Measurements from ENCODE around the gene UGT3A2. TPM values are rescaled to one million over a fixed set of nuclear protein-coding genes. Genes with fewer than 3 reads are reported as not detected.

Gene UGT3A2
- total RNA-seq, 1 experiment from 2014 or later, result 13.7 TPM

DNA sequence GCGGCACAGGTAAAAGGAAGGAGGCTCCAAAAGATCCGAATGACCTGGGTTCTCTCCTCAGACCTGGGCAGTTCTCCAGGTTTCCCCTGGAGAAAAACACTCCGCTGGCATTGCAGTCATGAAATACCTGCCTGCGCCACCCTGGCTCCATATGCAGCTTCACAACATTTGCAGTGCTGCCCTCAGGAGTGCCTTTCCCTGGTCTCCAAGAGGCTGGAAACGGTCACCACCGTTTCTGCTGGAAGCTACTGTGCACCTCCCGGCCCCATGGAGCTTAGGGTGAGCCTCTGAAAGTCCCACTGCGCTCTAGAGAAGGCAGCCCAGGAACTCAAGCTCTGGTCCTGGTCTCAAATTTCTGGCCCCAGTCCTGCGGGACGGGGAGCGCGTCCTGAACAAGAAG is 76.2 kb downstream of the UGT3A2 start:
- H3K36me3 Mint-ChIP-seq (ENCODE audit: insufficient read depth in 1 of 3, low read depth in 3 of 3), result no peaks in the 10 kb centered on the region
- WGBS (ENCODE audit: extremely low coverage, insufficient read length, low lambda C conversion rate), result no CpG with 5 or more reads among the region's 12 CpGs
- no peaks in the 10 kb centered on the region for H3K79me1 ChIP-seq (ENCODE audit: insufficient read depth, low read depth, low read length, poor library complexity, severe bottlenecking)
- H3K23me2 ChIP-seq (ENCODE audit: insufficient read length, low read depth, low read length, poor library complexity, severe bottlenecking), result peaks cover 4% of the 10 kb centered on the region
- no peak overlapping the region for H3K14ac ChIP-seq (ENCODE audit: insufficient read depth, low read length)
- peak overlapping the region in 1 of 3 experiments; percentile 75; a peak in 1 of 7 replicates for H3K27ac Mint-ChIP-seq
- H3K4me2 ChIP-seq (ENCODE audit: insufficient read depth, insufficient read length, low read length), result peak overlapping the region; percentile 37
- no peak overlapping the region for H3K56ac ChIP-seq (ENCODE audit: insufficient read length, low read depth, low read length)
- H3K27me3 Mint-ChIP-seq (ENCODE audit: low read depth), result peaks cover 46% of the 10 kb centered on the region
- no peak overlapping the region for H2BK5ac ChIP-seq (ENCODE audit: insufficient read length, low read length)
- no peak overlapping the region for H2AK5ac ChIP-seq (ENCODE audit: insufficient read length, low read length)
- no peak overlapping the region for H3K4ac ChIP-seq (ENCODE audit: low read depth, low read length)
- H3K23ac ChIP-seq (ENCODE audit: insufficient read length, low read depth, low read length), result no peak overlapping the region
- H3K9me3 ChIP-seq (ENCODE audit: control insufficient read depth, low read depth, low read length), result no peaks in the 10 kb centered on the region
- peaks cover 14 to 20% of the 10 kb centered on the region in 2 experiments for H3K4me1 Mint-ChIP-seq
- no peak overlapping the region for H2BK120ac ChIP-seq (ENCODE audit: low read depth, low read length, poor library complexity, severe bottlenecking)
- H3K4me1 ChIP-seq (ENCODE audit: insufficient read depth, low read length), result no peaks in the 10 kb centered on the region
- DNase-seq, result peak; percentile 41
- H3K27me3 ChIP-seq (ENCODE audit: insufficient read depth, low read length), result peaks cover 3% of the 10 kb centered on the region; the same call in 1 of the 2 replicates
- no peak overlapping the region for H3K9ac ChIP-seq (ENCODE audit: extremely low read depth, insufficient read length, low read length)
- H4K5ac ChIP-seq (ENCODE audit: insufficient read length, low read depth, low read length), result no peak overlapping the region
- no peak overlapping the region for H3K18ac ChIP-seq (ENCODE audit: insufficient read length, low read depth, low read length)
- no peak overlapping the region for H2AFZ ChIP-seq (ENCODE audit: low read length)
- H2BK12ac ChIP-seq (ENCODE audit: insufficient read length, low read depth, low read length), result no peak overlapping the region
- no peak overlapping the region for H2BK15ac ChIP-seq (ENCODE audit: low read depth, low read length)
- TF ChIP-seq, protein P1, sequence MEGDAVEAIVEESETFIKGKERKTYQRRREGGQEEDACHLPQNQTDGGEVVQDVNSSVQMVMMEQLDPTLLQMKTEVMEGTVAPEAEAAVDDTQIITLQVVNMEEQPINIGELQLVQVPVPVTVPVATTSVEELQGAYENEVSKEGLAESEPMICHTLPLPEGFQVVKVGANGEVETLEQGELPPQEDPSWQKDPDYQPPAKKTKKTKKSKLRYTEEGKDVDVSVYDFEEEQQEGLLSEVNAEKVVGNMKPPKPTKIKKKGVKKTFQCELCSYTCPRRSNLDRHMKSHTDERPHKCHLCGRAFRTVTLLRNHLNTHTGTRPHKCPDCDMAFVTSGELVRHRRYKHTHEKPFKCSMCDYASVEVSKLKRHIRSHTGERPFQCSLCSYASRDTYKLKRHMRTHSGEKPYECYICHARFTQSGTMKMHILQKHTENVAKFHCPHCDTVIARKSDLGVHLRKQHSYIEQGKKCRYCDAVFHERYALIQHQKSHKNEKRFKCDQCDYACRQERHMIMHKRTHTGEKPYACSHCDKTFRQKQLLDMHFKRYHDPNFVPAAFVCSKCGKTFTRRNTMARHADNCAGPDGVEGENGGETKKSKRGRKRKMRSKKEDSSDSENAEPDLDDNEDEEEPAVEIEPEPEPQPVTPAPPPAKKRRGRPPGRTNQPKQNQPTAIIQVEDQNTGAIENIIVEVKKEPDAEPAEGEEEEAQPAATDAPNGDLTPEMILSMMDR (conservative IDR thresholded peaks at IDR 0.05), result no peak
- no peaks in the 10 kb centered on the region for H3K9me3 Mint-ChIP-seq
- no peak overlapping the region for H4K91ac ChIP-seq (ENCODE audit: insufficient read length, low read depth, low read length)
- peak overlapping the region; percentile 72 to 86 for H3K4me3 Mint-ChIP-seq
- no peak overlapping the region for H3K27ac ChIP-seq (ENCODE audit: insufficient read length, low read depth, low read length)
- no peak overlapping the region for H2BK20ac ChIP-seq (ENCODE audit: low read depth, low read length, poor library complexity, severe bottlenecking)
- H3T11ph ChIP-seq (ENCODE audit: low read length), result no peak overlapping the region
- no peaks in the 10 kb centered on the region for H4K20me1 ChIP-seq (ENCODE audit: control insufficient read depth, insufficient read depth, insufficient read length)
- H4K8ac ChIP-seq (replicated peaks; ENCODE audit: insufficient read length, low read depth, low read length), result no peak overlapping the region
- H3K79me2 ChIP-seq (ENCODE audit: insufficient read depth, low read length), result no peaks in the 10 kb centered on the region

Measured in H9 (cell line).